NOMO-1 treated with DMSO at 0.1 percent for 48 hours (cell line): ENCODE results near the gene ATP2B2.

Experiments
- DNase-seq: peaks from one replicate; lab custom pipeline; 2025; ENCODE audit not compliant: unreplicated experiment; lab: John Stamatoyannopoulos, UW

ATP2B2 gene

GRCh38 chr3:10368512-10368911 is 136.9 kb downstream of the ATP2B2 start:
- no peak for DNase-seq

- no peak for DNase-seq
Measured at GRCh38 chr3:10367506-10367905, 137.9 kb downstream of the ATP2B2 start.

DNA sequence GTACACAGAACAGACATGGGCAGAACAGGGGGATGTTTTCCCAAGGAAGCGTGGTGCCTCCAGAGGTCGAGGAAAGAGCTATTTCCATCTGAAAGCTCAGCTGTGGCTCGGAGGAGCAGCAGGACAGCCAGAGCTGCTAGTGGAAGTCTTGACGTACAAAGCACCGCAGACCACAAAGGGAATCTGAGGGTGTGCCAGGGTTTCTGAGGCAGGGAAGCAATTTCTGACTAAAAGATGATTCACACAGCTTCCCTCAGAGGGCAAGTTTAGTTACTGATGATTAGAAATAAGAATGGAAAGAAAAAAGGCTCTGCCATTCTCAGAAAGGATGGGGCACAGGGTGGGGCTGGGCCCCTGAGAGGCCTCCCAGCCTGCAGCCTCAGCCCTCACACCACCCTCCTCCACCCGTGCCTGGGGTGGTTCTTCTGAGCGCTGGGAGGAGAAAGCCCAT is 138.7 kb downstream of the ATP2B2 start:
- peak; percentile 70 for DNase-seq

GRCh38 chr3:10365791-10366190 is 139.6 kb downstream of the ATP2B2 start:
- no peak for DNase-seq

DNA sequence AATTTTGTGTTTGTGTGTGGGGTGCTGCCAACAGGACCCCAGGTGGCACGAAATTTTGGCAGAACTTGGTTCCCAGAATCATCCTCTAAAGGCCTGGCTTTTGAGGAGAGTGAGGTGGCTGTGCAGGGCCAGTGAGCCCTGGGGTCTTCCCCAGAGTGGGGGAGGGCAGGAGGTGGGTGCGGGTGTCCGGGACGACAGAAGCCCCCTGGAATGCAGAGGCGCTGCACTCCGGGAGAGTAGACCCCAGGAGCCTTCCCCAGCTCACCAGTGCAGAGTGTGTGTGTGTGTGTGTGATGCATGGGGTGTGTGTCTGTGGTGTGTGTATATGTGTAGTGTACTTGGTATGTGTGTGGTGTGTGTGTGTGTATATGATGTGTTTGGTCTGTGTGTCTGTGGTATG is 140.1 kb downstream of the ATP2B2 start:
- DNase-seq: no peak

DNA sequence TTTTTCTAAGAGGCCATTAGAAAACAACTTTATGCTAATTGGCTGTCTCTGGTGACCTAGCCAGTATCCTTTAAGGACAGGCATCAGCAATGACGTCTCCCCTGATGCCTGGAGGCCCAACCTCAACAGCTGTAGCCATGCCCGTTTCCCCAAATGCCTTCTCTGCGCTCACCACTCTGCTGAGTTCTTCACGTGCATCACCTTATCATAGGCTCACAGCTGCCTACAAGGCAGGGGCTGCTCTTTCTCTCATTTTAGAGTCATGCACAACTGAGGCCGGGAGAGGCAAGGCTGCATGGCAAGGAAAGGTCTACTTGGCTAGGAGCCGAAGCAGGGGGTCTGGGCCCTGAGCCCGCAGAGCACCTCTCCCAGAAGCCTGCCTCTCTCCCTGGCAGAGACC is 140.6 kb downstream of the ATP2B2 start:
- no peak for DNase-seq

DNA sequence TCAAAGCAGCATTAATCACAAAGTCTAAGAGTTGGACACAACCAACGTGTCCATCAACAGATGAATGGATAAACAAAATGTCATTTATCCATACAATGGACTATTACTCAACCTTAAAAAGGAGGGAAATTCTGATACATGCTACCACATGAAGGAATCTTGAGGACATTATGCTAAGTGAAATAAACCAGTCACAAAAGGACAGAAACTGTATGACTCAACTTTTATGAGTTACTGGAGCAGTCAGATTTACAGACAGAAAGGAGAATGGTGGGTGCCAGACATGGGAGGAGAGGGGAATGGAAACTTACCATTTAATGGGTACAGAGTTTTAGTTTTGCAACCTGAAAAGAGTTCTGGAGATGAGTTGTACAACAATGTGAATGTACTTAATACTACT is 141.5 kb downstream of the ATP2B2 start:
- DNase-seq: no peak

- no peak for DNase-seq
Measured at GRCh38 chr3:10361375-10361774, 144.0 kb downstream of the ATP2B2 start.

DNA sequence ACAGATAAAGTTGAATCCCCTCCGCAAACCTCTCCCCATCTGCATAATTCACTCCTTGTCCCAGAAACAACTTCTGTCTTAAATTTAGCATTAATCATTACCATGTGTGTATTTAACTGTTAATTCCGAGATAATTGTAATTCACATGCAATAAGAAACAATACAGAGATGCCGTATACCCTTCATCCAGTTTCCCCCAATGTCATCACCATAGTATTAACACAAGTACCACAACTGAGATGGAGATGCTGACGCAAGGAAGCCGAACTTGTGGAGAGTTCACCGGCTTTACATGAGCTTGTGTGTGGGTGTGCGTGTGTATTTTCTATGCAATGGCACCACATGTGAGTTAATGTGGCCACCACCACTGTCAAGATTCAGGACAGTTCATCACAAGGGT is 144.9 kb downstream of the ATP2B2 start:
- DNase-seq: no peak

- no peak for DNase-seq
Measured at GRCh38 chr3:10359761-10360161, 145.6 kb downstream of the ATP2B2 start.

- DNase-seq: no peak
Measured at GRCh38 chr3:10358309-10358980, 146.9 kb downstream of the ATP2B2 start.

GRCh38 chr3:10357592-10358308 is 147.6 kb downstream of the ATP2B2 start:
- DNase-seq: peak; percentile 45

DNA sequence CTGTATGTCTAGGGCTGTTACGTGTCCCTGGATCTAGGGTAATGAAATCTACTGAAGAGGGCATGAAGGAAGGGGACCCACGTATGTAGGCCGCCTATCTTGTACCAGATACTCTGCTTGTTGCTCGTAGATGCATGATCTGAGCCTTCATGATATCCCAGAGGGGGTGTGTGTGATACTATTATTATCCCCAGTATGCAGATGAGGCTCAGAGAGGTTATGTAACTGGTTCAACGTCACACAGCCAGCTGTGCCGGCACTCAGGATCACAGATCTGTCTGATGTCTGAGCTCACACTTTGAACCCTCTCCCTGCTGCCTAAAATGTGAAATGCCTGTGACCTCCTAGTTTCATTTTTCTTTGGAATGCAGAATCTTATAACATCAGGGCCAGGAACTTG is 148.3 kb downstream of the ATP2B2 start:
- DNase-seq: no peak

- DNase-seq: no peak
Measured at GRCh38 chr3:10356461-10356981, 148.9 kb downstream of the ATP2B2 start.

DNA sequence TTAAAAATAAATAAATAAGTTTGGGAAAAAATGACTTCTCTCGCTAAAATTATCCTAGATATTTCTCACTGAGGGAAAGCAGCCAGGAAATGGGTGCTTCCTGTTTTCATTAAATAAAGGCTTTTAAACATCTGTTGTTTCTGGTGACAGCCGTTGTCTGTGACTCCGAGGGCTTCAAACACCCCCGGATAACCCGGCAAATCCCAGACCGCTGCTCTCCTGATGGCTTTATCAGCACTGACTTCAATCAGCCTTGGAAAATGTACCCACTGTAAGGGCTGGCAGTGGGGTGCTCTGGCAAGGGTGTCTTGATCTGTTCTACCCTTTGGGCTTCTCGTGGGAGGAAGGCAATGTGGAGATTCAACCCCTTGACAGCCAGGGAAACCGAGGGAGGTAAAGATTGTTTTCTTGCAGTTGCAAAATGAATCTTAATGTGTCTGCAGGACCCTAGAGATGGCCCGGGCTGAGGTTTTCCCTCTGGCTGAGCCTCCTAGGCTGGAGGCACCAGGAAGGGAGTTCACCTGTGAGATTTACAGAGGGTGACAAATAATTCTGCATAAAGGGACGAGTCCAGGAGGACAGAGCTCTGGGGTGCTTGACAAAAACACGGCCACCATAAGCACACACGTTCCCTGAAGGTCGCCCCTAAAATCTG is 150.9 kb downstream of the ATP2B2 start:
- no peak for DNase-seq

- DNase-seq: no peak
Measured at GRCh38 chr3:10353661-10354360, 151.6 kb downstream of the ATP2B2 start.

GRCh38 chr3:10353160-10353559 is 152.2 kb downstream of the ATP2B2 start:
- no peak for DNase-seq

DNA sequence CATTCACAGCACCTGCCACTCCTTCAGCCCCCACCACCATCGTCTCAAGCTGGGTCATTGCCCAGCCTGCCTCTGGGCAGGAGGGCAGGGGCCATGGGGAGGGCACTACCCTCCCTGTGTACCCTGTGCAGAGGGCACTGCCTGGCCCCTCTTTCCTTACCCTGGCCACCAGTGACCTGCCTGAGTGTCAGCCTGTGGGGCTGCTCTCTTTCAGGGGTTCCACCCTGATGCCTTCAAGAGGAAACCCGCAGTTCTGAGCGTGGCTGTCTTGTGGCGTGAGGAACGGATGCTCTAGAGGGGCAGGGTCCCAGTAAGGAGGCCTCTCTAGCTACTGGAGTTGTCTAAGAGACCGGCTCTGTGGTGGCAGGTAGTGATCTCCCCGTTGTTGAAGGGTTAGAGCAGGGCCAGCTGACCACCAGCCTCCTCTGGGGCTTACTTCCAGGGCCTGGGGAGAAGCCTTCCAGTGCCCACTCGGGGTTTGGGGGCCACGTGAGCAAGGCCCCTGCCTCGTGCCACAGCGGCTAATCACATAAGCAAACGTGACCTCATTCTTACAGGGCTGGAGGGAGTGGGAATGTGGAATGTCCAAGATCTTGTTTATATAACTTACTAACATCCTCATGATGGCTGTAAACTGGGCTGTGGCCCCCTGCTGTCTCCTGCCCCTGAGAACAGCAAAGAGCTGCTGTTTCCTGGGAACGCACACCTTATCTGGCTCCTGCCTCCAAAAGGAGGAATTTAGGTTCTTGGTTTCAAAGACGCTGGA is 153.1 kb downstream of the ATP2B2 start:
- DNase-seq: no peak

DNA sequence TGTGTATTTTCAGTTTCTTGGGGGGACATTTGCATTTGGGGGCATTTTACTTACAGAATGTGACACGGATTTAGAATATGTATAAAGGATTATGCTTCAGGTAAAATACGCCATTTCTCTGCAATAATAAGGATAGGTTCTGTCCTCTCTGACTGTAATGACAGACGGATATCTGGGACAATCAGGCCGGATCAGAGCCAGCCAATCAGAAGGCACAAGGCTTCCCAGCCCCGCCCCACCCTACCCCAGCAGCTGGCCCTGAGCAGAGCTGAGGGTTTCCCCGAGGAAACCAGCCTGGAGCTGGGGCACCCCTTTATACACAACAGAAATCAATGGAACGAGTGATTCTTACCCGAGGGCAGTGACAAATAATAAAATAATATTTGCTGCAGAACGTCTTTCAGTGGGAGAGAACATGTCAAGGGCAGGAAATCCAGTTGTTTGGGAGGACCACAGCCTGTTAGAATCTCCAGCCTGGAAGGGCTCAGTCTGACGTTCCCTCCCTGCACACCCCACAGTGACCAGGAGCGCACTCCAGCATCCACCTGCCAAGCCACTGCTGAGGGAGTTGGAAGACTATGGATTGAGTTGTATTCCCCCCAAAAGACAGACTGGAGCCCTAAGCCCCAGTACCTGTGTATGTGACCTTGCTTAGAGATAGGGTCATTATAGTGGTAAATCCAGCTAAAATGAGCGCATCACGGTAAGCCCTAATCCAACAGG is 154.2 kb downstream of the ATP2B2 start:
- no peak for DNase-seq
